ENCODE measurements around the gene C16orf89.

- TF ChIP-seq, protein P1, sequence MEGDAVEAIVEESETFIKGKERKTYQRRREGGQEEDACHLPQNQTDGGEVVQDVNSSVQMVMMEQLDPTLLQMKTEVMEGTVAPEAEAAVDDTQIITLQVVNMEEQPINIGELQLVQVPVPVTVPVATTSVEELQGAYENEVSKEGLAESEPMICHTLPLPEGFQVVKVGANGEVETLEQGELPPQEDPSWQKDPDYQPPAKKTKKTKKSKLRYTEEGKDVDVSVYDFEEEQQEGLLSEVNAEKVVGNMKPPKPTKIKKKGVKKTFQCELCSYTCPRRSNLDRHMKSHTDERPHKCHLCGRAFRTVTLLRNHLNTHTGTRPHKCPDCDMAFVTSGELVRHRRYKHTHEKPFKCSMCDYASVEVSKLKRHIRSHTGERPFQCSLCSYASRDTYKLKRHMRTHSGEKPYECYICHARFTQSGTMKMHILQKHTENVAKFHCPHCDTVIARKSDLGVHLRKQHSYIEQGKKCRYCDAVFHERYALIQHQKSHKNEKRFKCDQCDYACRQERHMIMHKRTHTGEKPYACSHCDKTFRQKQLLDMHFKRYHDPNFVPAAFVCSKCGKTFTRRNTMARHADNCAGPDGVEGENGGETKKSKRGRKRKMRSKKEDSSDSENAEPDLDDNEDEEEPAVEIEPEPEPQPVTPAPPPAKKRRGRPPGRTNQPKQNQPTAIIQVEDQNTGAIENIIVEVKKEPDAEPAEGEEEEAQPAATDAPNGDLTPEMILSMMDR (IDR thresholded peaks at IDR 0.05) = no peak
- no peak for TF ChIP-seq POLR2A (IDR thresholded peaks at IDR 0.05)
- no peak for TF ChIP-seq POLR2AphosphoS5 (IDR thresholded peaks at IDR 0.05)
- TF ChIP-seq EP300 (IDR thresholded peaks at IDR 0.05) = no peak
These were observed 40.6 kb downstream of the C16orf89 start for GRCh38 chr16:5025171-5025632.
